Activated naive CD8-positive, alpha-beta T cell treated with anti-CD3 and anti-CD28 coated beads for 36 hours (primary cell): Measurements from ENCODE around the gene TMEM52B. TPM values are rescaled to one million over a fixed set of nuclear protein-coding genes. Genes with fewer than 3 reads are reported as not detected.

ENCODE experiments used
- DNase-seq: peaks from one replicate; pipeline ENCODE4 v3.0.0; 2021
- H3K27ac Mint-ChIP-seq: one replicate; pipeline ENCODE4 v1.8.0; 2022; ENCODE audit warnings: mild to moderate bottlenecking, moderate library complexity, mixed read lengths
- H3K27me3 Mint-ChIP-seq: one replicate; pipeline ENCODE4 v1.8.0; 2022; ENCODE audit warnings: mild to moderate bottlenecking, mixed read lengths
- H3K36me3 Mint-ChIP-seq: one replicate; pipeline ENCODE4 v1.8.0; 2021; ENCODE audit warnings: mild to moderate bottlenecking, mixed read lengths
- H3K4me1 Mint-ChIP-seq: one replicate; pipeline ENCODE4 v1.8.0; 2021; ENCODE audit warnings: mixed read lengths
- H3K4me3 Mint-ChIP-seq: one replicate; pipeline ENCODE4 v1.8.0; 2022; ENCODE audit warnings: mild to moderate bottlenecking, moderate library complexity, mixed read lengths
- H3K9me3 Mint-ChIP-seq: one replicate; pipeline ENCODE4 v1.8.0; 2022; ENCODE audit warnings: mixed read lengths
- total RNA-seq, 2 experiments: library from RNA; stranded (reverse); gene quantifications; one replicate each; pipeline ENCODE4 v1.2.3, GENCODE V29; 2021

Gene TMEM52B
- total RNA-seq = not detected

- no peak within 1 kb of the TSS for H3K4me3 Mint-ChIP-seq
- no peaks in the 10 kb centered on the region for H3K36me3 Mint-ChIP-seq
- no peaks in the 10 kb centered on the region for H3K9me3 Mint-ChIP-seq
- no peak for DNase-seq
- H3K4me1 Mint-ChIP-seq = peaks cover 4% of the 10 kb centered on the region
- no peak within 1 kb of the TSS for H3K27ac Mint-ChIP-seq
- H3K27me3 Mint-ChIP-seq = peaks cover 31% of the 10 kb centered on the region
These were observed at the start of gene TMEM52B for GRCh38 chr12:10178821-10179220. Gene TMEM52B, plus strand, starts transcription at chr12:10179032. Its CDS starts 543 bp downstream, at chr12:10179575.

DNA sequence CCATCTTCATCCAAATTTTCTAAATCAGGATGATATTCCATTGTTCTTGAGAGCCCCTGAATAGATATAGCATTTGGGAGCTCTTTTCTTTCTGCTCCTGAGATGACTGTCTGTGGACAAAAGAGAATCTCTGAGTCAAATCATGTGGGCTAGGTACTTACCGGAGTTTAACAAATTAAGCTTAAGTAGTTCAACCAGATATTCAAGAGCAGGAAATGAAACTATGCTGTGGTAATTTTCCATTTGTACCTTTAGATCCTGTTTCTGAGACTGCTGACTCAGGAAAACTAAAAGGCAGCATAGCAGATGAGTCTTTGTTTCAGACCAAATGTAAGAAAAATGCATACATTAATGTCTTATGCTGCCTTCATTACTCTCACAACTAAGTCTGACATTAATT, 48.8 kb upstream of the TMEM52B start, which contains the start of gene CLEC7A:
CLEC7A (minus strand) TSS at position 158 of the 400 bp plus-strand sequence; CDS start at position 41, 117 bp downstream.
- no peak within 1 kb of the TSS for H3K27ac Mint-ChIP-seq
- peaks cover 27% of the 10 kb centered on the region for H3K27me3 Mint-ChIP-seq
- H3K4me1 Mint-ChIP-seq = peaks cover 17% of the 10 kb centered on the region
- H3K9me3 Mint-ChIP-seq = no peaks in the 10 kb centered on the region
- no peaks in the 10 kb centered on the region for H3K36me3 Mint-ChIP-seq
- no peak for DNase-seq
- no peak within 1 kb of the TSS for H3K4me3 Mint-ChIP-seq

DNA sequence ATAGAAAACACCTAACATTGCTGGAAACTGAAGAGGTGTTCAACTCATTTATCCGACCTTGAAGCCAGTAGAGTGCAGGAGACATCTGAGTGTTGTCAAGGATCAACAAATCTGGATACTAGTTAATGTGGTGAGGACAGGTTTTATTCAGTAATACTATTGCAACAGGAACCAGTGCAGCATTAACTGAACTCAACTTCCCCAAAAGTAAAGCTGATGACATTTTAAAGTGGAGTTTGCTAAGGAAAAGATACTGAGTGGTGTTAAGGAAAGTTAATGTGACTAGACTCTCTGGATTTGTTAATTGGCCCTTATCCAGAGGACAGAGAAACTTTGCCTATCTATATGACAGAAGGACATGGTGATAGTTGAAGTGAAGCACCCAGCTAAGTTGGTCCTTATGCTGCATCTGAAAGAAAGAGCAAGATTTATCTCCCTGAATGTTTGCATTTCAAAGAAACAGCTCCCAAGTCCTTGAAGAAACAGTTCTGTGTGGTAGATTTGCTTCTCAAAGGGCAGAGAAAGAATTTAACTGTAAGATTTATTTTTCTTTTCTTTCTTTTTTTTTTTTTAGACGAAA, 47.6 kb upstream of the TMEM52B start:
- DNase-seq = no peak
- no peaks in the 10 kb centered on the region for H3K9me3 Mint-ChIP-seq
- H3K4me3 Mint-ChIP-seq = no peak overlapping the region
- H3K27ac Mint-ChIP-seq = no peak overlapping the region
- H3K27me3 Mint-ChIP-seq = peaks cover 24% of the 10 kb centered on the region
- H3K4me1 Mint-ChIP-seq = peaks cover 17% of the 10 kb centered on the region
- no peaks in the 10 kb centered on the region for H3K36me3 Mint-ChIP-seq

- no peak for DNase-seq
- Mint-ChIP-seq H3K27ac (no peak overlapping the region), H3K4me3 (no peak overlapping the region), H3K9me3 (no peaks in the 10 kb centered on the region), H3K27me3 (peaks cover 20% of the 10 kb centered on the region), H3K36me3 (no peaks in the 10 kb centered on the region), H3K4me1 (peaks cover 17% of the 10 kb centered on the region)
These were observed 45.9 kb upstream of the TMEM52B start for GRCh38 chr12:10132850-10133370.

- Mint-ChIP-seq H3K36me3 (no peaks in the 10 kb centered on the region), H3K27ac (no peak overlapping the region)
These were observed 43.7 kb upstream of the TMEM52B start for GRCh38 chr12:10135126-10135525.

GRCh38 chr12:10136637-10137205, 42.1 kb upstream of the TMEM52B start:
- Mint-ChIP-seq H3K27me3 (peaks cover 10% of the 10 kb centered on the region), H3K9me3 (no peaks in the 10 kb centered on the region)

More at GRCh38 chr12:10135126-10135525, 43.7 kb upstream of the TMEM52B start:
- H3K27me3 Mint-ChIP-seq = peaks cover 18% of the 10 kb centered on the region
- no peaks in the 10 kb centered on the region for H3K9me3 Mint-ChIP-seq
- no peak overlapping the region for H3K4me3 Mint-ChIP-seq
- no peak for DNase-seq
- H3K4me1 Mint-ChIP-seq = peaks cover 11% of the 10 kb centered on the region

DNA sequence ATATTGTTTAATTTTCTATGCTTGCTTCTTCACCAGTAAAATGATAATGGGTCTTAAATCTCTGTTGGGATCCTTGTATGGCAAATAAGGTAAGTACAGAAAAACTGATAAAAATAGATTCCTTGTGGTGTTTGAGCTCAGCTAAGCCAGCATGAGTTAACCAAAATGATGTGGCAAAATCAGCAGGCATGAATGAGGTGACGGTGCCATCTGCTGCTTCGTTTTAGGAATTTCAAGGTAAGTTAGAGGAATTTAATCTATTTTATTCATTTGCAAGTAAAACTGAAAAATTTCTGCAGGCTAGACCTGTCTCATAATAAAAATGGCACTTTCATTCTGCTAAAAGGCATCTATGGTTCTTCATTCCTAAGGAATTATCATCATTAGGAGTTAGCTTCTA, 38.8 kb upstream of the TMEM52B start:
- Mint-ChIP-seq H3K4me1 (peaks cover 2% of the 10 kb centered on the region), H3K9me3 (no peaks in the 10 kb centered on the region), H3K27me3 (peaks cover 7% of the 10 kb centered on the region), H3K27ac (no peak overlapping the region), H3K36me3 (no peaks in the 10 kb centered on the region), H3K4me3 (no peak overlapping the region)
- peak; percentile 22 for DNase-seq

More at GRCh38 chr12:10136637-10137205, 42.1 kb upstream of the TMEM52B start:
- Mint-ChIP-seq H3K27ac (no peak overlapping the region), H3K4me3 (no peak overlapping the region), H3K4me1 (peaks cover 2% of the 10 kb centered on the region), H3K36me3 (no peaks in the 10 kb centered on the region)
- no peak for DNase-seq

GRCh38 chr12:10142976-10143589, 35.7 kb upstream of the TMEM52B start:
- H3K4me3 Mint-ChIP-seq = no peak overlapping the region

GRCh38 chr12:10147714-10148403, 31.0 kb upstream of the TMEM52B start:
- H3K27me3 Mint-ChIP-seq = no peaks in the 10 kb centered on the region
- no peak overlapping the region for H3K4me3 Mint-ChIP-seq
- no peak overlapping the region for H3K27ac Mint-ChIP-seq
- H3K9me3 Mint-ChIP-seq = peaks cover 2% of the 10 kb centered on the region
- DNase-seq = no peak
- H3K4me1 Mint-ChIP-seq = peaks cover 4% of the 10 kb centered on the region
- no peaks in the 10 kb centered on the region for H3K36me3 Mint-ChIP-seq

More at GRCh38 chr12:10142976-10143589, 35.7 kb upstream of the TMEM52B start:
- no peak overlapping the region for H3K27ac Mint-ChIP-seq
- H3K4me1 Mint-ChIP-seq = peaks cover 5% of the 10 kb centered on the region
- DNase-seq = no peak
- peaks cover under 1% of the 10 kb centered on the region for H3K9me3 Mint-ChIP-seq
- H3K27me3 Mint-ChIP-seq = peaks cover 4% of the 10 kb centered on the region
- H3K36me3 Mint-ChIP-seq = no peaks in the 10 kb centered on the region

GRCh38 chr12:10151621-10152020, 27.2 kb upstream of the TMEM52B start:
- peaks cover 9% of the 10 kb centered on the region for H3K27me3 Mint-ChIP-seq
- H3K4me1 Mint-ChIP-seq = peaks cover 9% of the 10 kb centered on the region
- H3K4me3 Mint-ChIP-seq = no peak overlapping the region
- H3K9me3 Mint-ChIP-seq = peaks cover 2% of the 10 kb centered on the region
- H3K36me3 Mint-ChIP-seq = no peaks in the 10 kb centered on the region
- no peak overlapping the region for H3K27ac Mint-ChIP-seq
- no peak for DNase-seq

GRCh38 chr12:10153271-10154144, 25.3 kb upstream of the TMEM52B start:
- peaks cover 5% of the 10 kb centered on the region for H3K4me1 Mint-ChIP-seq
- no peaks in the 10 kb centered on the region for H3K36me3 Mint-ChIP-seq
- H3K27me3 Mint-ChIP-seq = peaks cover 9% of the 10 kb centered on the region
- H3K4me3 Mint-ChIP-seq = peak overlapping the region; percentile 90
- peak; percentile 54 for DNase-seq
- no peaks in the 10 kb centered on the region for H3K9me3 Mint-ChIP-seq
- H3K27ac Mint-ChIP-seq = no peak overlapping the region

DNA sequence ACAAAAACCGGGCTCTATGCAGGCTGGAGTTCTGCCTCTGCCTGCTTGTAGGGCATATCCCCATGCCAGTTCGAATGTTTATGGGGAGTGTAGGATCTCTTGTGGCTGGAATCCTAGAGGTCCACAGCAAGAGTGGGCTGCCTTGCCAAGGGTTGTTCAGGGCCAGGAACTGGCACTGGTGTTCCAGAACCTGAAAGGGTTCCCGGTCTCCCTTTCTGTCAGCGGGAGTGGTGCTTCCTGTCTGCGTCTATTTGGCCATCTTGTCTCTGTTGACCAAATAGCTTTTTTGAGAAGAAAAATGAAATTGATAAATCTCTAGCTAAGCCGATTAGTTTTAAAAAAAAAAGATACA, 24.7 kb upstream of the TMEM52B start:
- no peak overlapping the region for H3K27ac Mint-ChIP-seq
- peaks cover 9% of the 10 kb centered on the region for H3K27me3 Mint-ChIP-seq
- peak overlapping the region; percentile 90 for H3K4me3 Mint-ChIP-seq
- no peak for DNase-seq
- H3K4me1 Mint-ChIP-seq = peaks cover 8% of the 10 kb centered on the region
- H3K9me3 Mint-ChIP-seq = no peaks in the 10 kb centered on the region
- no peaks in the 10 kb centered on the region for H3K36me3 Mint-ChIP-seq

GRCh38 chr12:10155966-10156365, 22.9 kb upstream of the TMEM52B start:
- H3K4me1 Mint-ChIP-seq = peaks cover 8% of the 10 kb centered on the region
- peaks cover 9% of the 10 kb centered on the region for H3K27me3 Mint-ChIP-seq
- no peaks in the 10 kb centered on the region for H3K36me3 Mint-ChIP-seq
- H3K4me3 Mint-ChIP-seq = no peak overlapping the region
- no peaks in the 10 kb centered on the region for H3K9me3 Mint-ChIP-seq
- no peak for DNase-seq
- H3K27ac Mint-ChIP-seq = no peak overlapping the region

- H3K27ac Mint-ChIP-seq = no peak overlapping the region
- H3K4me1 Mint-ChIP-seq = peaks cover 8% of the 10 kb centered on the region
- peaks cover 9% of the 10 kb centered on the region for H3K27me3 Mint-ChIP-seq
- no peak overlapping the region for H3K4me3 Mint-ChIP-seq
- no peaks in the 10 kb centered on the region for H3K36me3 Mint-ChIP-seq
- no peaks in the 10 kb centered on the region for H3K9me3 Mint-ChIP-seq
- no peak for DNase-seq
These were observed 20.4 kb upstream of the TMEM52B start for GRCh38 chr12:10158406-10158805.
